ENCODE measurements around the gene SLC13A4. TPM values are rescaled to one million over a fixed set of nuclear protein-coding genes. Genes with fewer than 3 reads are reported as not detected.

The SLC13A4 gene
- total and polyA plus RNA-seq, 2 experiments from 2014 or later: 0.13 to 0.93 TPM

GRCh38 chr7:135650831-135651573 lies 77.0 kb downstream of the SLC13A4 start:
- no peaks in the 10 kb centered on the region for H3K79me2 ChIP-seq
- no peak overlapping the region for H3K4me3 ChIP-seq
- TF ChIP-seq EZH2 (IDR thresholded peaks at IDR 0.05; ENCODE audit: borderline replicate concordance) (no peak), CTCF (IDR thresholded peaks at IDR 0.05; ENCODE audit: poor library complexity) (no peak), EZH2phosphoT487 (IDR thresholded peaks at IDR 0.05; ENCODE audit: low read depth, severe bottlenecking, unreplicated experiment) (no peak)
- no peaks in the 10 kb centered on the region for H4K20me1 ChIP-seq (ENCODE audit: insufficient read depth, poor library complexity, severe bottlenecking)
- 70% methylated on average over 15 of the region's 15 CpGs for whole genome bisulfite sequencing (ENCODE audit: low lambda C conversion rate, missing lambda C conversion rate)
- no peaks in the 10 kb centered on the region for H3K27me3 ChIP-seq
- H3K9me3 ChIP-seq (ENCODE audit: low read depth): no peaks in the 10 kb centered on the region
- peak; percentile 14 for DNase-seq (ENCODE audit: low spot score)
- no peaks in the 10 kb centered on the region for H3K9me2 ChIP-seq (replicated peaks; ENCODE audit: insufficient read depth)
- H3K4me2 ChIP-seq: no peak overlapping the region
- no peak overlapping the region for H2AFZ ChIP-seq
- no peaks in the 10 kb centered on the region for H3K4me1 ChIP-seq (ENCODE audit: insufficient read depth)
- no peak overlapping the region for H3K27ac ChIP-seq
- H3K36me3 ChIP-seq (replicated peaks; ENCODE audit: insufficient read depth, low read depth): no peaks in the 10 kb centered on the region

GRCh38 chr7:135648235-135648634 lies 79.8 kb downstream of the SLC13A4 start:
- H3K36me3 ChIP-seq (replicated peaks; ENCODE audit: insufficient read depth, low read depth): no peaks in the 10 kb centered on the region
- H3K27ac ChIP-seq: no peak overlapping the region
- no peaks in the 10 kb centered on the region for H3K9me2 ChIP-seq (replicated peaks; ENCODE audit: insufficient read depth)
- WGBS (ENCODE audit: low lambda C conversion rate, missing lambda C conversion rate): 98% methylated on average over 7 of the region's 7 CpGs
- no peaks in the 10 kb centered on the region for H4K20me1 ChIP-seq (ENCODE audit: insufficient read depth, poor library complexity, severe bottlenecking)
- TF ChIP-seq CTCF (IDR thresholded peaks at IDR 0.05; ENCODE audit: poor library complexity): no peak
- no peak for TF ChIP-seq EZH2 (IDR thresholded peaks at IDR 0.05; ENCODE audit: borderline replicate concordance)
- no peak for TF ChIP-seq EZH2phosphoT487 (IDR thresholded peaks at IDR 0.05; ENCODE audit: low read depth, severe bottlenecking, unreplicated experiment)
- H3K27me3 ChIP-seq: no peaks in the 10 kb centered on the region
- no peak overlapping the region for H3K4me2 ChIP-seq
- H3K4me1 ChIP-seq (ENCODE audit: insufficient read depth): no peaks in the 10 kb centered on the region
- no peak for DNase-seq (ENCODE audit: low spot score)
- H3K9me3 ChIP-seq (ENCODE audit: low read depth): no peaks in the 10 kb centered on the region
- H2AFZ ChIP-seq: no peak overlapping the region
- H3K79me2 ChIP-seq: no peaks in the 10 kb centered on the region
- H3K4me3 ChIP-seq: no peak overlapping the region

- Histone ChIP-seq H3K4me1 (ENCODE audit: insufficient read depth) (no peaks in the 10 kb centered on the region), H3K4me3 (no peak overlapping the region), H3K9me2 (replicated peaks; ENCODE audit: insufficient read depth) (no peaks in the 10 kb centered on the region), H3K27me3 (no peaks in the 10 kb centered on the region), H2AFZ (no peak overlapping the region), H3K36me3 (replicated peaks; ENCODE audit: insufficient read depth, low read depth) (no peaks in the 10 kb centered on the region), H4K20me1 (ENCODE audit: insufficient read depth, poor library complexity, severe bottlenecking) (no peaks in the 10 kb centered on the region), H3K9me3 (ENCODE audit: low read depth) (no peaks in the 10 kb centered on the region), H3K27ac (no peak overlapping the region), H3K4me2 (no peak overlapping the region), H3K79me2 (no peaks in the 10 kb centered on the region)
- no peak for DNase-seq (ENCODE audit: low spot score)
- TF ChIP-seq EZH2 (IDR thresholded peaks at IDR 0.05; ENCODE audit: borderline replicate concordance) (no peak), CTCF (IDR thresholded peaks at IDR 0.05; ENCODE audit: poor library complexity) (no peak), EZH2phosphoT487 (IDR thresholded peaks at IDR 0.05; ENCODE audit: low read depth, severe bottlenecking, unreplicated experiment) (no peak)
- WGBS (ENCODE audit: low lambda C conversion rate, missing lambda C conversion rate): 100% methylated on average over 1 of the region's 1 CpG
Measured at GRCh38 chr7:135647755-135648154, 80.2 kb downstream of the SLC13A4 start.
